HepG2 (cell line): Measurements from ENCODE around the gene NDUFS7. TPM values are rescaled to one million over a fixed set of nuclear protein-coding genes. Genes with fewer than 3 reads are reported as not detected.

Source experiments
- DMTF1 ChIP-seq: sonication (generic); formaldehyde crosslinking; IDR thresholded peaks from 2 replicates; pipeline ENCODE4 v1.4.0; 2020; ENCODE audit warnings: mild to moderate bottlenecking, missing genetic modification reagents
- FIP1L1 ChIP-seq: fragments of 200-400 bp; formaldehyde crosslinking; IDR thresholded peaks from 2 replicates; pipeline ENCODE4 v1.6.1; 2018; ENCODE audit warnings: low read depth, mild to moderate bottlenecking, low read length, moderate library complexity, borderline replicate concordance; ENCODE audit not compliant: insufficient read depth
- GTF3A ChIP-seq: sonication (generic); formaldehyde crosslinking; conservative IDR thresholded peaks from 2 replicates; pipeline ENCODE4 v1.4.0; 2020; ENCODE audit warnings: mild to moderate bottlenecking, missing genetic modification reagents
- HNRNPH1 ChIP-seq: fragments of 200-400 bp; formaldehyde crosslinking; optimal IDR thresholded peaks from 2 replicates; pipeline ENCODE3; 2017; ENCODE audit warnings: mild to moderate bottlenecking, low read depth, low read length
- KDM2A ChIP-seq: sonication (generic); formaldehyde crosslinking; IDR thresholded peaks from 2 replicates; pipeline ENCODE4 v1.4.0; 2020; ENCODE audit warnings: low read depth, missing genetic modification reagents, borderline replicate concordance
- MED8 ChIP-seq: sonication (generic); formaldehyde crosslinking; IDR thresholded peaks from 2 replicates; pipeline ENCODE4 v1.8.1; 2023; ENCODE audit warnings: mild to moderate bottlenecking, missing genetic modification reagents; ENCODE audit not compliant: insufficient replicate concordance
- NRL ChIP-seq: sonication (generic); formaldehyde crosslinking; IDR thresholded peaks from 2 replicates; pipeline ENCODE4 v1.5.0; 2020; ENCODE audit warnings: missing genetic modification reagents, mild to moderate bottlenecking, moderate library complexity, borderline replicate concordance
- RARA ChIP-seq: IDR thresholded peaks from 2 replicates; pipeline ENCODE4 v1.6.1; 2016; ENCODE audit warnings: missing genetic modification reagents, missing compliant biosample characterization
- RBM39 ChIP-seq: fragments of 200-400 bp; formaldehyde crosslinking; IDR thresholded peaks from one replicate; pipeline ENCODE4 v1.6.1; 2018; ENCODE audit warnings: antibody characterized with exemption, mild to moderate bottlenecking, low read depth, low read length; ENCODE audit not compliant: poor library complexity, severe bottlenecking
- SOX5 ChIP-seq: IDR thresholded peaks from 2 replicates; pipeline ENCODE4 v1.6.1; 2016; ENCODE audit warnings: borderline replicate concordance
- SPEN ChIP-seq: sonication (generic); formaldehyde crosslinking; IDR thresholded peaks from 2 replicates; pipeline ENCODE4 v1.5.1; 2020; ENCODE audit warnings: low read depth, mild to moderate bottlenecking, missing genetic modification reagents
- SUZ12 ChIP-seq: fragments of 150-350 bp; IDR thresholded peaks from 2 replicates; pipeline ENCODE4 v1.6.1; 2014; ENCODE audit warnings: low read depth, low read length
- ZBTB25 ChIP-seq: IDR thresholded peaks from 2 replicates; pipeline ENCODE4 v1.6.1; 2018; ENCODE audit warnings: missing genetic modification reagents
- ZBTB42 ChIP-seq: sonication (generic); formaldehyde crosslinking; IDR thresholded peaks from 2 replicates; pipeline ENCODE4 v1.5.0; 2020; ENCODE audit warnings: mild to moderate bottlenecking, missing genetic modification reagents
- ZNF124 ChIP-seq: sonication (generic); formaldehyde crosslinking; IDR thresholded peaks from 2 replicates; pipeline ENCODE4 v1.4.0; 2020; ENCODE audit warnings: missing genetic modification reagents
- ZNF235 ChIP-seq: sonication (generic); formaldehyde crosslinking; IDR thresholded peaks from 2 replicates; pipeline ENCODE4 v1.8.1; 2023; ENCODE audit warnings: mild to moderate bottlenecking, missing genetic modification reagents, borderline replicate concordance
- ZNF350 ChIP-seq: sonication (generic); formaldehyde crosslinking; IDR thresholded peaks from 2 replicates; pipeline ENCODE4 v1.4.0; 2020; ENCODE audit warnings: mild to moderate bottlenecking, low read depth, missing genetic modification reagents, borderline replicate concordance
- ZNF441 ChIP-seq: sonication (generic); formaldehyde crosslinking; IDR thresholded peaks from 2 replicates; pipeline ENCODE4 v1.7.0; 2021; ENCODE audit warnings: missing genetic modification reagents, borderline replicate concordance
- ZNF510 ChIP-seq: sonication (generic); formaldehyde crosslinking; IDR thresholded peaks from 2 replicates; pipeline ENCODE4 v1.4.0; 2020; ENCODE audit warnings: low read depth, mild to moderate bottlenecking, missing genetic modification reagents
- ZNF546 ChIP-seq: sonication (generic); formaldehyde crosslinking; conservative IDR thresholded peaks from 2 replicates; pipeline ENCODE4 v1.8.1; 2023; ENCODE audit warnings: mild to moderate bottlenecking, missing genetic modification reagents
- ZNF782 ChIP-seq: sonication (generic); formaldehyde crosslinking; IDR thresholded peaks from 2 replicates; pipeline ENCODE4 v1.4.0; 2020; ENCODE audit warnings: missing genetic modification reagents, mild to moderate bottlenecking, borderline replicate concordance
- ZSCAN25 ChIP-seq: sonication (generic); formaldehyde crosslinking; IDR thresholded peaks from 2 replicates; pipeline ENCODE4 v1.8.0; 2022; ENCODE audit warnings: mild to moderate bottlenecking, missing genetic modification reagents
- polyA plus RNA-seq, 8 experiments: library from polyadenylated mRNA; depleted of rRNA in 3 of 8; stranded (reverse) in 7 of 8; unstranded in 1 of 8; fragments of >200 nt; fragmentation: Illumina TruSeq in 4 of 8; extraction: Trizol in 4 of 8; gene quantifications; 2 replicates each; pipeline versions ENCODE4 v1.2.1 to v1.2.3, GENCODE V29; 2011 to 2016; ENCODE audit warnings: low read depth in 4 of 8, missing spikeins in 1 of 8, mixed read lengths in 1 of 8; ENCODE audit not compliant: insufficient read depth in 1 of 8
- total RNA-seq, 5 experiments: library from RNA; depleted of rRNA; stranded (reverse); fragments of >200 nt; fragmentation: Illumina TruSeq; extraction: Trizol; gene quantifications; 2 replicates each; pipeline ENCODE4 v1.2.3, GENCODE V29; 2016; ENCODE audit warnings: low read depth in 1 of 5
- TF ChIP-seq, protein P1 (sequence below): sonication (generic); formaldehyde crosslinking; IDR thresholded peaks from 2 replicates; pipeline ENCODE4 v1.4.0; 2020; ENCODE audit warnings: missing genetic modification reagents
- TF ChIP-seq, protein P2 (sequence below): sonication (generic); formaldehyde crosslinking; IDR thresholded peaks from 2 replicates; pipeline ENCODE4 v1.4.0; 2020; ENCODE audit warnings: missing genetic modification reagents, mild to moderate bottlenecking, borderline replicate concordance

The NDUFS7 gene
- total and polyA plus RNA-seq, 2 of the 13 experiments (the other 11 are each of a cell fraction or from before 2014, with no cell fraction given) = 34.3 to 66.9 TPM

- TF ChIP-seq ZNF350 (CRISPR knock-in tag) (peak; percentile 99), ZNF546 (peak; percentile 93), NRL (CRISPR knock-in tag) (peak; percentile 91), FIP1L1 (peak; percentile 94; the same call in 1 of the 2 replicates), MED8 (CRISPR knock-in tag) (peak; percentile 76), DMTF1 (CRISPR knock-in tag) (no peak), ZBTB42 (CRISPR knock-in tag) (peak; percentile 73; the same call in 1 of the 2 replicates), GTF3A (CRISPR knock-in tag) (peak; percentile 100), ZNF510 (CRISPR knock-in tag) (peak; percentile 95; the same call in 1 of the 2 replicates), ZNF124 (CRISPR knock-in tag) (peak; percentile 98), SOX5 (CRISPR knock-in tag) (peak; percentile 78), RARA (CRISPR knock-in tag) (peak; percentile 95), ZNF441 (CRISPR knock-in tag) (peak; percentile 86), SUZ12 (0 out of 2 replicates have a peak, but pooled peaks have one; percentile 12), ZSCAN25 (CRISPR knock-in tag) (peak; percentile 87), ZNF235 (CRISPR knock-in tag) (peak; percentile 73; the same call in 1 of the 2 replicates), ZBTB25 (peak; percentile 99), RBM39 (peak; percentile 97), SPEN (CRISPR knock-in tag) (peak; percentile 97), HNRNPH1 (peak; percentile 59), KDM2A (peak; percentile 98), ZNF782 (peak; percentile 97)
- TF ChIP-seq, protein P1, sequence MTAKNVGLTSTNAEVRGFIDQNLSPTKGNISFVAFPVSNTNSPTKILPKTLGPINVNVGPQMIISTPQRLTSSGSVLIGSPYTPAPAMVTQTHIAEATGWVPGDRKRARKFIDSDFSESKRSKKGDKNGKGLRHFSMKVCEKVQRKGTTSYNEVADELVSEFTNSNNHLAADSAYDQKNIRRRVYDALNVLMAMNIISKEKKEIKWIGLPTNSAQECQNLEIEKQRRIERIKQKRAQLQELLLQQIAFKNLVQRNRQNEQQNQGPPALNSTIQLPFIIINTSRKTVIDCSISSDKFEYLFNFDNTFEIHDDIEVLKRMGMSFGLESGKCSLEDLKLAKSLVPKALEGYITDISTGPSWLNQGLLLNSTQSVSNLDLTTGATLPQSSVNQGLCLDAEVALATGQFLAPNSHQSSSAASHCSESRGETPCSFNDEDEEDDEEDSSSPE (CRISPR knock-in tag) = peak; percentile 83
- TF ChIP-seq, protein P2, sequence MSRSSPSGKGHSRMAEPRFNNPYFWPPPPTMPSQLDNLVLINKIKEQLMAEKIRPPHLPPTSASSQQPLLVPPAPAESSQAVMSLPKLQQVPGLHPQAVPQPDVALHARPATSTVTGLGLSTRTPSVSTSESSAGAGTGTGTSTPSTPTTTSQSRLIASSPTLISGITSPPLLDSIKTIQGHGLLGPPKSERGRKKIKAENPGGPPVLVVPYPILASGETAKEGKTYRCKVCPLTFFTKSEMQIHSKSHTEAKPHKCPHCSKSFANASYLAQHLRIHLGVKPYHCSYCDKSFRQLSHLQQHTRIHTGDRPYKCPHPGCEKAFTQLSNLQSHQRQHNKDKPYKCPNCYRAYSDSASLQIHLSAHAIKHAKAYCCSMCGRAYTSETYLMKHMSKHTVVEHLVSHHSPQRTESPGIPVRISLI = peak; percentile 74; the same call in 1 of the 2 replicates
Measured at GRCh38 chr19:1383312-1384084, at the start of gene NDUFS7 (continued).
